IMR-90 (cell line): ENCODE measurements around the gene COX5B.

Experiments
- BHLHE40 ChIP-seq: fragments of 150-350 bp; IDR thresholded peaks from 2 replicates; pipeline ENCODE4 v1.6.1; 2016; ENCODE audit warnings: mild to moderate bottlenecking, low read depth, low read length
- CEBPB ChIP-seq: IDR thresholded peaks from 2 replicates; pipeline ENCODE4 v1.6.1; 2012; ENCODE audit warnings: low read depth, low read length, improper control_type of control experiment
- CTCF ChIP-seq: conservative IDR thresholded peaks from 2 replicates; pipeline ENCODE4 v1.5.1; 2012; ENCODE audit warnings: mild to moderate bottlenecking, low read depth, low read length, improper control_type of control experiment
- ELK1 ChIP-seq: fragments of 150-350 bp; IDR thresholded peaks from 2 replicates; pipeline ENCODE4 v1.6.1; 2016; ENCODE audit warnings: low read depth, mild to moderate bottlenecking, low read length, moderate library complexity, borderline replicate concordance
- FOS ChIP-seq: fragments of 150-350 bp; IDR thresholded peaks from 2 replicates; pipeline ENCODE4 v1.6.1; 2016; ENCODE audit warnings: low read depth, low read length
- POLR2A ChIP-seq: IDR thresholded peaks from 2 replicates; pipeline ENCODE4 v1.6.1; 2012; ENCODE audit warnings: mild to moderate bottlenecking, low read depth, low read length
- RAD21 ChIP-seq: IDR thresholded peaks from 2 replicates; pipeline ENCODE4 v1.6.1; 2012; ENCODE audit warnings: low read length, improper control_type of control experiment
- RCOR1 ChIP-seq: IDR thresholded peaks from 2 replicates; pipeline ENCODE4 v1.6.1; 2012; ENCODE audit warnings: mild to moderate bottlenecking, low read length, improper control_type of control experiment; ENCODE audit not compliant: insufficient replicate concordance
- SMC3 ChIP-seq: fragments of 150-350 bp; IDR thresholded peaks from 2 replicates; pipeline ENCODE4 v1.6.1; 2016; ENCODE audit warnings: low read depth, mild to moderate bottlenecking, antibody characterized with exemption, low read length, moderate library complexity
- USF2 ChIP-seq: fragments of 150-350 bp; IDR thresholded peaks from 2 replicates; pipeline ENCODE4 v1.6.1; 2017; ENCODE audit warnings: mild to moderate bottlenecking, antibody characterized with exemption, low read length, low read depth

GRCh38 chr2:97645112-97645694, 659 bp upstream of the COX5B start:
- no peak for TF ChIP-seq RAD21
- TF ChIP-seq ELK1, result no peak
- no peak for TF ChIP-seq CTCF
- no peak for TF ChIP-seq SMC3
- TF ChIP-seq POLR2A, result no peak
- TF ChIP-seq FOS, result no peak
- TF ChIP-seq BHLHE40, result no peak
- no peak for TF ChIP-seq USF2
- no peak for TF ChIP-seq CEBPB
- no peak for TF ChIP-seq RCOR1
